PFSK-1 (cell line): ENCODE results near the gene DIPK1C.

Experiments used
- POLR2AphosphoS5 ChIP-seq: IDR thresholded peaks from 2 replicates; pipeline ENCODE4 v1.6.1; 2012; ENCODE audit warnings: low read depth, mild to moderate bottlenecking, control low read depth, low read length, moderate library complexity
- REST ChIP-seq, 2 experiments: IDR thresholded peaks; 2 replicates each; pipeline versions ENCODE4 v1.6.1 to v1.8.0; 2011 to 2012; ENCODE audit warnings: low read depth in 2 of 2, low read length in 2 of 2, control low read depth in 1 of 2, inconsistent platforms in 1 of 2, mild to moderate bottlenecking in 1 of 2, moderate library complexity in 1 of 2; ENCODE audit not compliant: insufficient read depth in 1 of 2
- SIN3A ChIP-seq: IDR thresholded peaks from 2 replicates; pipeline ENCODE4 v1.6.1; 2012; ENCODE audit warnings: mild to moderate bottlenecking, low read length, moderate library complexity, borderline replicate concordance; ENCODE audit not compliant: insufficient read depth
- TAF1 ChIP-seq: IDR thresholded peaks from 2 replicates; pipeline ENCODE4 v1.6.1; 2012; ENCODE audit warnings: low read length, control low read depth, borderline replicate concordance; ENCODE audit not compliant: insufficient read depth

GRCh38 chr18:74477771-74478170, 20.7 kb upstream of the DIPK1C start:
- no peak for TF ChIP-seq POLR2AphosphoS5
- TF ChIP-seq SIN3A, result no peak
- TF ChIP-seq TAF1, result no peak
- TF ChIP-seq REST (IDR thresholded peaks at IDR 0.05; ENCODE audit: insufficient read depth in 1 of 2, low read depth in 2 of 2, low read length in 2 of 2), result no peak
